Measurements from ENCODE around the gene EIF5AL1. TPM values are rescaled to one million over a fixed set of nuclear protein-coding genes. Genes with fewer than 3 reads are reported as not detected.

EIF5AL1 gene
- total and polyA plus RNA-seq, 2 experiments from 2014 or later = 2.0 to 20.4 TPM

- TF ChIP-seq EZH2phosphoT487 (IDR thresholded peaks at IDR 0.05; ENCODE audit: unreplicated experiment) (no peak), ZNF331 (CRISPR knock-in tag; IDR thresholded peaks at IDR 0.05; ENCODE audit: low read depth) (no peak), CTCF (conservative IDR thresholded peaks at IDR 0.05; ENCODE audit: low read depth in 2 of 2) (no peak), EZH2 (IDR thresholded peaks at IDR 0.05; ENCODE audit: low read depth, unreplicated experiment) (no peak), POLR2AphosphoS5 (IDR thresholded peaks at IDR 0.05; ENCODE audit: low read depth) (no peak), ZNF462 (CRISPR knock-in tag; IDR thresholded peaks at IDR 0.05) (no peak), REST (IDR thresholded peaks at IDR 0.05; ENCODE audit: unreplicated experiment) (no peak), JUNB (IDR thresholded peaks at IDR 0.05; ENCODE audit: unreplicated experiment) (no peak), CREB1 (CRISPR knock-in tag; IDR thresholded peaks at IDR 0.05; ENCODE audit: low read depth) (no peak), STAT1 (IDR thresholded peaks at IDR 0.05; ENCODE audit: unreplicated experiment) (no peak)
- H3K79me2 ChIP-seq (replicated peaks; ENCODE audit: insufficient read depth) = no peaks in the 10 kb centered on the region
- no peak overlapping the region for H3K27ac Mint-ChIP-seq
- no peak overlapping the region for H2AFZ ChIP-seq
- H3K4me3 Mint-ChIP-seq = no peak overlapping the region
- no peaks in the 10 kb centered on the region for H3K4me1 ChIP-seq (ENCODE audit: insufficient read depth)
- no peaks in the 10 kb centered on the region for H3K36me3 ChIP-seq (ENCODE audit: insufficient read depth)
- H4K20me1 ChIP-seq (replicated peaks; ENCODE audit: insufficient read depth) = no peaks in the 10 kb centered on the region
- H3K4me2 ChIP-seq = no peak overlapping the region
- ATAC-seq (no peak), DNase-seq (ENCODE audit: low spot score) (no peak)
- no peaks in the 10 kb centered on the region for H3K9me2 ChIP-seq (ENCODE audit: insufficient read depth)
- no peak overlapping the region for H3K27ac ChIP-seq (ENCODE audit: low read depth)
- no peaks in the 10 kb centered on the region for H3K36me3 Mint-ChIP-seq (ENCODE audit: low read depth)
- H3K9me3 Mint-ChIP-seq = no peaks in the 10 kb centered on the region
- peaks cover 8% of the 10 kb centered on the region for H3K27me3 Mint-ChIP-seq (ENCODE audit: insufficient read depth, low read depth, poor library complexity)
- H3K4me1 Mint-ChIP-seq = peaks cover 14% of the 10 kb centered on the region
- H3K27me3 ChIP-seq (ENCODE audit: insufficient read depth) = no peaks in the 10 kb centered on the region
- no peaks in the 10 kb centered on the region for H3F3A ChIP-seq (replicated peaks; ENCODE audit: low read depth)
- H3K4me3 ChIP-seq = no peak overlapping the region
These were observed 24.0 kb upstream of the EIF5AL1 start for GRCh38 chr10:79488336-79488735.
